IPS DF 6.9 (cell line): Measurements from ENCODE around the gene SOCS2.

ENCODE experiments used
- DNase-seq: peaks from one replicate; pipeline ENCODE4 v3.0.0-alpha.2; 2013; ENCODE audit warnings: low read depth, low spot score
- H3K27ac ChIP-seq: one replicate; pipeline ENCODE4 v1.5.1; 2013; ENCODE audit warnings: low read length, control low read depth
- H3K27me3 ChIP-seq: 2 replicates; pipeline ENCODE4 v1.6.1; 2013; ENCODE audit warnings: mild to moderate bottlenecking, low read length; ENCODE audit not compliant: control insufficient read depth, insufficient read depth
- H3K36me3 ChIP-seq: 2 replicates; pipeline ENCODE4 v1.6.1; 2013; ENCODE audit warnings: low read length; ENCODE audit not compliant: control insufficient read depth, insufficient read depth
- H3K4me1 ChIP-seq: 2 replicates; pipeline ENCODE4 v1.6.1; 2013; ENCODE audit warnings: low read length; ENCODE audit not compliant: control insufficient read depth, insufficient read depth
- H3K4me3 ChIP-seq: 2 replicates; pipeline ENCODE4 v1.5.1; 2013; ENCODE audit warnings: mild to moderate bottlenecking, low read length
- H3K9me3 ChIP-seq: 2 replicates; pipeline ENCODE4 v1.6.1; 2013; ENCODE audit warnings: low read length, inconsistent platforms; ENCODE audit not compliant: control insufficient read depth, insufficient read depth
- WGBS: extraction: QIAGEN DNeasy Blood & Tissue Kit; methylation state at CpG from one replicate; pipeline ENCODE4 v1.1.7; 2013; ENCODE audit warnings: mixed read lengths, missing lambda C conversion rate; ENCODE audit not compliant: insufficient read length, insufficient coverage; 5-methylcytosine and 5-hydroxymethylcytosine counted together

The SOCS2 gene

GRCh38 chr12:93567174-93567573 lies 5.3 kb upstream of the SOCS2 start:
- Histone ChIP-seq H3K27me3 (no peaks in the 10 kb centered on the region; the same call in 1 of the 2 replicates), H3K27ac (no peak overlapping the region), H3K36me3 (no peaks in the 10 kb centered on the region), H3K4me3 (no peak overlapping the region), H3K9me3 (no peaks in the 10 kb centered on the region), H3K4me1 (no peaks in the 10 kb centered on the region)
- no CpG with 5 or more reads among the region's 3 CpGs for WGBS
- DNase-seq, result no peak

GRCh38 chr12:93568091-93568490 lies 4.4 kb upstream of the SOCS2 start:
- no peaks in the 10 kb centered on the region for H3K4me1 ChIP-seq
- H3K27me3 ChIP-seq, result no peaks in the 10 kb centered on the region; the same call in none of the 2 replicates
- H3K4me3 ChIP-seq, result no peak overlapping the region
- H3K27ac ChIP-seq, result no peak overlapping the region
- no peaks in the 10 kb centered on the region for H3K36me3 ChIP-seq
- no peaks in the 10 kb centered on the region for H3K9me3 ChIP-seq
- no peak for DNase-seq
- no CpG with 5 or more reads among the region's 3 CpGs for WGBS

GRCh38 chr12:93569301-93569655 lies 3.2 kb upstream of the SOCS2 start:
- Histone ChIP-seq H3K4me3 (peak overlapping the region; percentile 12; the same call in 1 of the 2 replicates), H3K27me3 (peaks cover 5% of the 10 kb centered on the region), H3K27ac (no peak overlapping the region), H3K4me1 (no peaks in the 10 kb centered on the region; the same call in 1 of the 2 replicates), H3K36me3 (no peaks in the 10 kb centered on the region), H3K9me3 (no peaks in the 10 kb centered on the region)
- no CpG with 5 or more reads among the region's 6 CpGs for WGBS
- no peak for DNase-seq

GRCh38 chr12:93569656-93570551 lies 2.6 kb upstream of the SOCS2 start:
- H3K9me3 ChIP-seq, result no peaks in the 10 kb centered on the region
- no peak overlapping the region for H3K27ac ChIP-seq
- H3K36me3 ChIP-seq, result no peaks in the 10 kb centered on the region
- no peaks in the 10 kb centered on the region; the same call in 1 of the 2 replicates for H3K4me1 ChIP-seq
- whole genome bisulfite sequencing, result no CpG with 5 or more reads among the region's 60 CpGs
- peak overlapping the region; percentile 62; the same call in 1 of the 2 replicates for H3K4me3 ChIP-seq
- DNase-seq, result no peak
- H3K27me3 ChIP-seq, result peaks cover 8% of the 10 kb centered on the region; the same call in 1 of the 2 replicates

DNA sequence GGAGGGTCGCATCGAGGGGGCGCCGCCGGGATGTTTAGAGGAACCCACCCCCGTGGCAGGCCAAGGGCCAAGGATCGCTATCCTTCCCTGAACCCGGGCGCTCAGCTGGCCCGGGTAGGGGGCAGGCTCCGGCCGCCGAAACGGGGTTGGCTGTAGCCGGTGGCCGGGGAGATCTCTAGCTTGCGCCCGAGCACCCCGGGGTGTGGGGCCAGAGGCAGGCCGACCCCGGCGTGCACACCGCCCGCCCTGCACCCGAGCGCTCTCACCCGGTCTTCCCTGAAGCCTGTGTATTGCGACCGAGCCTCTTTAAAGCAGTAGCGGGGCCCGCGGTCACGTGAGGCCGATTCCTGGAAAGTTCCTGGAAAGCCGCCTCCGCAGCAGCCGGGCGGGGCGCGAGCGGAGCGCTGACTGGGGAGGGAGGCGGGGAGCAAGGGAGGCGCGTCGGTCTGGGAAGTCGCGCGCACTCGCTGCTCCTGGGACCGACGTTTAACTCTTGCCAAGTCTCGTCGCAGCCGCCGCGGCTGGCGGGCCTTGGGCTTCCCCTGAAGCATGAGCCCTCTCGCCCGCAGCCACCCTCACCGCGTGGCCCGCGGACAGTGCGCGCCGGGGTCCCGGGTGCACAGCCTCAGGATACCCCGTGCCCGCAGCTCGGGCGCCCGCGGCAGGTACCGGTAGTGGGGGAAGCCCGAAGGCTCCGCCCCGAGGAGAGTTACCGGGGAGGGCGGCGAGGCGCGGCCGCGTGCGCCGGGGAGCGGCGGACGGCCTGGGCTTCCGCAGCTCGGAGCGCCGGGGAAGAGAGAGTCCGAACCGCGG lies 1.7 kb upstream of the SOCS2 start:
- H3K9me3 ChIP-seq, result no peaks in the 10 kb centered on the region
- H3K4me3 ChIP-seq, result peak overlapping the region; percentile 62; the same call in 1 of the 2 replicates
- no CpG with 5 or more reads among the region's 97 CpGs for WGBS
- no peaks in the 10 kb centered on the region for H3K36me3 ChIP-seq
- peaks cover 8% of the 10 kb centered on the region; the same call in 1 of the 2 replicates for H3K27me3 ChIP-seq
- no peaks in the 10 kb centered on the region; the same call in 1 of the 2 replicates for H3K4me1 ChIP-seq
- DNase-seq, result no peak
- H3K27ac ChIP-seq, result no peak overlapping the region

DNA sequence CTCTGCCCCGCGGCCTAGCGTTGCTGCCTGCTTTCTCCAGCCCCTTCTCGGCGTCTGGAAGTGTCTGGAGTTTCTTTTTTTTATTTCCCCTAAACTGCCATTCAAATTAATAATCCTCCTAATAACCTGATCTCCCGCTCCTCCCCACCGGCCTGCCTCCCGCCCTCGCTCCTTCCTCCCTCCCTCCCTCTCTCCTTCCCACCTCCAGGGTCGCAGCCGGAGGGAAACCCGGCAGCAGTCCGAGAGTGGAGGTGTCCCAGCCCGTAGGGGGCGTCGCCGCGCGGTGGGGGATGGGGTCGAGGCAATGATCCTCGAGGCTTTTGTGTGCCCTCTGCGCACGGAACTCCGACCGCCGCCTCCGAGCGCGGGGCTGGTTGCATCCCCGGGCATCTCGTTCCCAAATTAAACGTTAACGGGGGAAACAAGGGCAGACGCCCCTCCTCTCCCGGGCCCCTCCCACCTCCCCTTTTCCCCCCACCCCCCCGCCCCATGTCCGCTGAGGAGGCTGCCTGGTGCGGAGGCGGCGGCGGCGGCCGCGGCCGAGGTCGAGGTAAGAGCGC lies 1.0 kb upstream of the SOCS2 start:
- Histone ChIP-seq H3K4me1 (no peaks in the 10 kb centered on the region; the same call in 1 of the 2 replicates), H3K36me3 (no peaks in the 10 kb centered on the region), H3K9me3 (no peaks in the 10 kb centered on the region), H3K27me3 (peaks cover 8% of the 10 kb centered on the region; the same call in 1 of the 2 replicates), H3K27ac (no peak overlapping the region), H3K4me3 (peak overlapping the region; percentile 62; the same call in 1 of the 2 replicates)
- no CpG with 5 or more reads among the region's 47 CpGs for WGBS
- DNase-seq, result no peak

- Histone ChIP-seq H3K9me3 (no peaks in the 10 kb centered on the region), H3K27me3 (peaks cover 8% of the 10 kb centered on the region; the same call in 1 of the 2 replicates), H3K4me1 (no peaks in the 10 kb centered on the region; the same call in 1 of the 2 replicates), H3K27ac (no peak overlapping the region), H3K36me3 (no peaks in the 10 kb centered on the region), H3K4me3 (peak overlapping the region; percentile 62)
- no CpG with 5 or more reads among the region's 75 CpGs for WGBS
- no peak for DNase-seq
These were observed 457 bp downstream of the SOCS2 start for GRCh38 chr12:93572712-93573551.

- Histone ChIP-seq H3K4me1 (no peaks in the 10 kb centered on the region; the same call in 1 of the 2 replicates), H3K27me3 (peaks cover 8% of the 10 kb centered on the region; the same call in 1 of the 2 replicates), H3K36me3 (no peaks in the 10 kb centered on the region), H3K27ac (no peak overlapping the region), H3K4me3 (peak overlapping the region; percentile 62; the same call in 1 of the 2 replicates), H3K9me3 (no peaks in the 10 kb centered on the region)
- DNase-seq, result no peak
- no CpG with 5 or more reads among the region's 21 CpGs for WGBS
These were observed 1.2 kb downstream of the SOCS2 start for GRCh38 chr12:93573552-93574223.

- no peak for DNase-seq
- H3K27me3 ChIP-seq, result peaks cover 8% of the 10 kb centered on the region; the same call in 1 of the 2 replicates
- H3K27ac ChIP-seq, result no peak overlapping the region
- no peaks in the 10 kb centered on the region for H3K36me3 ChIP-seq
- H3K4me3 ChIP-seq, result no peak overlapping the region
- no peaks in the 10 kb centered on the region for H3K9me3 ChIP-seq
- H3K4me1 ChIP-seq, result no peaks in the 10 kb centered on the region; the same call in 1 of the 2 replicates
- no CpG with 5 or more reads among the region's 3 CpGs for WGBS
These were observed 4.7 kb downstream of the SOCS2 start for GRCh38 chr12:93577222-93577621.
